Myocyte (in vitro differentiated cells): Measurements from ENCODE around the gene TRRAP. TPM values are rescaled to one million over a fixed set of nuclear protein-coding genes. Genes with fewer than 3 reads are reported as not detected.
"Not testable (repeated sequence)": the region's sequence is repeated elsewhere in the genome, so short reads cannot be mapped to it uniquely, and the experiment has no call there.

ENCODE experiments used
- DNase-seq: peaks from one replicate; pipeline ENCODE4 v3.0.0-alpha.2; 2012; ENCODE audit warnings: low read depth
- polyA plus RNA-seq: library from polyadenylated mRNA; unstranded; fragments of >200 nt; gene quantifications from one replicate; pipeline ENCODE4 v1.2.1, GENCODE V29; 2012; ENCODE audit warnings: missing spikeins
- total RNA-seq: library from RNA; depleted of rRNA; stranded (reverse); fragments of >200 nt; gene quantifications from 2 replicates; pipeline ENCODE4 v1.2.3, GENCODE V29; 2014

Gene TRRAP
- 24.0 and 24.1 TPM in 2 replicates for total RNA-seq
- 22.3 TPM for polyA plus RNA-seq

DNA sequence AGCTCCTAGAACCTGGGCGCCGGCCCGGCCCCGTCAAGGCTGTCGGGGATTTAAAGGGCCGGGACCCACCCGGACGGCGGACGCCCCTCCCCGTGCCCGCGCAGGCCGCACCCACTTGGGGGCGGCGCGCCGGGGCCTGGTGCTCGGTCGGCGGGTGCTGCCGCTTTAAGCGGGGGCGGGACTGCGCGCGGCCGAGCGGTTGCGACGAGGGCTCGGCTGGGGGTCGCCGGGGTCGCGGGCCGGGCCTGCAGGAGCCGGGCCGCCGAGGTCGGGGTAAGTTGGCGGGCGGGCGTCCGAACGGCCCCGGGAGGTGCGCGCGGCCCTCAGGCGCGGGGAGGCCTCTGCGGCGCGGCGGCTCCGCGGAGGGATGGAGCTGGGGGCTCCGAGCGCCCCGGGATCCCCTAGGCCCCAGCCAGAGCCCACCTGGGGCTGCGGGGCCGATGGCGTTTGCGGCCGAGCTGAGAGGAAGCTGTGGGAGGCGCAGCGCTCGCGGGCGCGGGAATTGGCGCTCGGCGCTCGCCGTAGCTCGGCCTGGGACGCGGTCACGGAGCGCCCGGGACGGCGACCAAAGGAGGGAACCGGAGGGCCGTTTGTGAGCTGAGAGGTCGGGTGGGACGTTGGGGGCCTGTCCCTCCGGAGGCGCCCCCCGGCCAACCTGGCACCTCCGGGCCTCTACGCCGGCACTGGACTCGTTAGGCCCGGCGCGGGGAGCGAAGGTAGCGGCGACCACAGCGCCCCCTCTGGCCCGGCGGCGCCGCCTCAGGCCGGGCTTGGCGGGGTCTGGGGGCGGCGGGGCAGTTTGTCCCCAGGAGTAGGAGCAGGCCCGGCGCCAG is at the start of gene TRRAP:
TRRAP (plus strand) TSS at position 168 of the 833 bp plus-strand sequence. CDS start 2,619 bp downstream, outside the sequence.
- DNase-seq, result peak; percentile 83

DNA sequence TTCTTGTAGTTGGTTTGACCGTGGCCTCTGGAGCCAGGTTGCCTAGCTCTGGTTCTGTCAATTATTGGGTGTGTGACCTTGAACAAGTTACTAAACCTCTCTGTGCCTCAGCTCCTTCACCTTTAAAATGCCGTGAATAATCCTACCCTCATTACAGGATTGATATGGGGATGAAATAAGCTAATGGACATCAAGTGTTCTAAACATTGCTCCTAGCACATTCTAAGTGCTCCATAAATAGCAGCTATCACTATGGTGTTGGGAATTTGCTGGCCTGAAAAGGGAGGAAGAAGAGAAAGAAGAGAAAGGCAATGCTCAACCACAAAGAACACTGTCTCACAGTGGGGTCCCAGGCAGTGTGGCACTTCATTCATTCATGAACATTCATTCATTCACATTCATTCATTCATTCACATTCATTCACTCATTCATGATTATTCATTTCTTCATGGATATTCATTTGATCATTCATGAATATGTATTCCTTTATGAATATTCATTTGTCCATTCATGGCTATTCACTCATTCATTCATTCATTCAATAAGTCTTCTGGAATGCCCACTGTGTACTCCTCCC is 47.3 kb upstream of the TRRAP start:
- DNase-seq, result no peak

GRCh38 chr7:98831641-98832221 is 46.6 kb upstream of the TRRAP start:
- no peak for DNase-seq

DNA sequence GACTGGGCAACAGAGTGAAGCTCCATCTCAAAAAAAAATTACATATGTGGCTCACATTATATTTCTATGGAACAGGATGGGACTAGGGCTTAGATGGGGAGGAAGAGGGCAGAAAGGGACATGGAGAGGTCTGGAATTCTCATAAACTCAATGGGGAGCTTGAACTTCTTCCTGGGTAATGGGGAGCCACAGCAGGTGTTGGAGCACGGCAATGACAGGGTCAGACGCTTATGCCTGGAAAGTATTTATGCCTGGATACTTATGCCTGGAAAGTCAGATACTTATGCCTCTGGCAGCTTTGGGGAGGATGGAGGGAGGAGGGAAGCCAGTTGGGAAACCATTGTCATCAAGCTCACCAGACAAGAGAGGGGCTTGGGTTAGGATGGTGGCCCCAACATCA is 45.3 kb upstream of the TRRAP start:
- DNase-seq, result no peak

DNA sequence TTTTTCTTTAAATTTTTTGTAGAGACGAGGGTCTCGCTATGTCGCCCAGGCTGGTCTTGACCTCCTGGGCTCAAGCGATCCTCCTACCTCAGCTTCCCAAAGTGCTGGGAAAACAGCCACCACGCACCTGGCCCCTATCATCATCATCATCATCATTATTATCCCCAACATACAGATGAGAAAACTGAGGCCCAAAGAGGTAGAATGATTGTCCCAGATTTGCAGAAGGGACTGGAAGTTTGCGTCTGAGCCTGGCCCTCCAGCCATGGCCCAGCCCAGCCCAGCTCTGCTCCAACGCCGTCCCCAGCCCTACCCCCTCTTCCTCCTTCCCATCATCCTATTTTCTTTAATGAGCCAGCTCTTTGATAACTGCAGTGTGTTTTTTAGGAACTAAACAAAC is 43.4 kb upstream of the TRRAP start:
- no peak for DNase-seq

- peak; percentile 51 for DNase-seq
These were observed 41.3 kb upstream of the TRRAP start for GRCh38 chr7:98836811-98837629.

DNA sequence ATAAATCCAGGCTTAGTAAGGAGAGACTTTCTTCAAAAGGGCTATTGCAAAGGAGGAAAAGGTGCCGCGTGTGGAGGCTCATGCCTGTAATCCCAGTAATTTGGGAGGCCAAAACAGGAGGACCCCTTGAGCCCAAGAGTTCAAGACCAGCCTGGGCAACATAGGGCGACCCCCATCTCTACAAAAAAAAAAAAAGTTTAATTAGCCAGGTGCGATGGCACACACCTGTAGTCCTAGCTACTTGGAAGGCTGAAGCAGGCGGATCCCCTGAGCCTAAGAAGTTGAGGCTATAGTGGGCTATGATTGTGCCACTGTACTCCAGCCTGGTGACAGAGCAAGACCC is 40.7 kb upstream of the TRRAP start:
- DNase-seq, result no peak

GRCh38 chr7:98840096-98840495 is 38.2 kb upstream of the TRRAP start:
- DNase-seq, result peak; percentile 59

DNA sequence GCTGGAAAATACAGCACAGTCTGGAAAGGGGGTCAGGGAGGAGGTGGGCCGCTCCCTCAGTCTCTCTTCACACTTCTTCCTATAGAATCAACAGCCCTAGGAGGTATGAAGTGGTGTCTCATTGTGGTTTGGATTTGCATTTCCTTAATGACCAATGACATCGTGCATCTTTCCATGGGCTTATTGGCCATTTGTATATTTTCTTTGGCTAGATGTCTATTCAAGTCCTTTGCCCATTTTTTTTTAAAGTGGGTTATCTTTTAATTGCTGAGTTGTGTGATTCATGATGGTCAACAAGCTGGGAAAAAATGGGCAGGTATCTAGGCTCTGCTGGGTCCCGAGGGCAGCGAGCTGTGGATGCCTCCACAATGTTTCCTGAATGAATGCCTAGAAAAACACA is 37.6 kb upstream of the TRRAP start:
- no peak for DNase-seq

DNA sequence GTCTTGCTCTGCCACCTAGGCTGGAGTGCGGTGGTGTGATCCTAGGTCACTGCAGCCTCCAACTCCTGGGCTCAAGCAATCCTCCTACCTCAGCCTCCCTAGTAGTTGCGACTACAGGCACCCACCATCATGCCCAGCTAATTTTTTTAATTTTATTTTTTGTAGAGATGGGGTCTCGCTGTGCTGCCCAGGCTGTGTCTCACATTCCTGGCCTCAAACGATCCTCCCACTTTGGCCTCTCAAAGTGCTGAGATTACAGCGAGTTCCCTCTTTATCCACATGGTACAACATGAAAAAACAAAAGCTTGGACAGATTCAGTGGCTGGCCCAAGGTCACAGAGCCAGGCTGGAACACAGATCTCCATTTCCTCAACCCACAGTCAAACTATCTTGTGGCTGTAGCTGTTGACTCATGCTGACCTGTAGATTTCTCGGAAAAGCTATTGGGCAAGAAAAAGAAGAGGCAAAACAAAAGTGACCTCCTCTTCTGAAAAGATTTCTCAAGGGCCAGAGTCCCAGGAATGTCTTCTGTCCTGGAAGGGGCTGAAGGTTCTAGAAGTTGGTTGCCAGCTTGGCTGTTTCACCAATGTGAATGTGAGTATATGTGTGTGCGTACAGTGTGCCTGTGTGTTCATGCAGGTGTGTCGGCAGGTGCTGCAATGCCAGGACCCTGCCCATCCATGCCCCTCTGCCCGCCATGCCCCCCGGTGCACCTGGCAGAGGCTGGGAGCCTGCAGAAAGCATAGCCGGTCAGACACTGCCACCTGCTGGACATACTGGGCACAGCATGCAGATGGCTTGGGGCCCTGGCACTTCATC is 36.9 kb upstream of the TRRAP start:
- DNase-seq, result peak; percentile 70

- DNase-seq, result not testable (repeated sequence)
These were observed 35.8 kb upstream of the TRRAP start for GRCh38 chr7:98842552-98842951.

DNA sequence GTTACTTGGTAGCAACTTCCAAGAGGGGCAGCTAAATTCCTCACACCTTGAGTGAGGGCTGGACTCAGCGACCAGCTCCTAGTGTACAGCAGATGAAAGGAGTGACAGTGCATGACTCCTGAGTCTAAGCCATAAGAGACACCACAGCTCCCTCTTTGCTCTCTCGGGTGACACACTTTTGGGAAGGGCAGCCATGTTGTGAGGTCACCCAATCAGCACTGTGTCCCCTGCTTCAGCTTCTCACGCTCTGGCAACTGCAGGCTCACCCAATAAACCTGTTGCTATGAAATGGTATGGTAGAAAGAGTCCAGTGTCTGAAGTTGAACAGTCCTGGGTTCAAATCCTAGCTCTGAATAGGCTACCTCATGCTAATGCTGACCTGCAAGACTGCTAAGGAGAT is 29.4 kb upstream of the TRRAP start:
- DNase-seq, result no peak

- DNase-seq, result no peak
These were observed 25.5 kb upstream of the TRRAP start for GRCh38 chr7:98852826-98853225.

- DNase-seq, result no peak
These were observed 22.5 kb upstream of the TRRAP start for GRCh38 chr7:98855610-98856422.

DNA sequence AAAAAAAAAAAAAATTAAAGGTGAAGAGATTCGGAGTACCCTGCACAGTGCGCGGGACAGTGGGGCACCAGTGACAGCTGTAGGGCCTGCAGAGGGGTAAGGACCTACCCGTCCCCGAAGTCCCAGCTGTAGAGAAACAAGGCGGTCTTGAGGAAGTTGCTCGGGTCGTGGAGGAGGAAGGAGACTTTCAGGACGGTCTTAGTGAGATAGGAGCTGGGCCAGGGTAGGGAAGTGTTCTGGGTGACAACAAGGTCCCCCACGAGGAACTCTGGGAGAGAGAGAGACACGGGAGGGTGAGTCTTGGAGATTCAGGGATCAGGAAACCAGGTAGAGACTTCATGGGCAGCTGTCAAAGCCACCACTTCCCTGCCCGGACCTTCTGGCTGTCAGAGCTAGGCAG is 18.3 kb upstream of the TRRAP start:
- DNase-seq, result no peak

DNA sequence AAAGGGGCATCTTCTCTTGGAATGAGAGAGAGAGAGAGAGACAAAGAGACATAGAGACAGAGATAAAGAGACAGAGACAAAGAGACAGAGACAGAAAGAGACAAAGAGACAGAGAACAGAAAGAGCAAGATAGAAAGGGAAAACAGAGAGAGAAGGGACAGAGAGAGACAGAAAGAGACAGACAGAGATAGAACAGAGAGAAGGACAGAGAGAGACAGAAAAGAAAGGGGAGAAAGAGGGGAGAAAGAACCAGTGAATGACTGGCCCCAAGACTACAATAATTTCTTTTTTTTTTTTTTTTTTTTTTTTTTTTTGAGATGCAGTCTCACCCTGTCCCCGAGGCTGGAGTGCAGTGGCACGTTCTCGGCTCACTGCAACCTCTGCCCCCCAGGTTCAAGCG is 16.1 kb upstream of the TRRAP start:
- no peak for DNase-seq

DNA sequence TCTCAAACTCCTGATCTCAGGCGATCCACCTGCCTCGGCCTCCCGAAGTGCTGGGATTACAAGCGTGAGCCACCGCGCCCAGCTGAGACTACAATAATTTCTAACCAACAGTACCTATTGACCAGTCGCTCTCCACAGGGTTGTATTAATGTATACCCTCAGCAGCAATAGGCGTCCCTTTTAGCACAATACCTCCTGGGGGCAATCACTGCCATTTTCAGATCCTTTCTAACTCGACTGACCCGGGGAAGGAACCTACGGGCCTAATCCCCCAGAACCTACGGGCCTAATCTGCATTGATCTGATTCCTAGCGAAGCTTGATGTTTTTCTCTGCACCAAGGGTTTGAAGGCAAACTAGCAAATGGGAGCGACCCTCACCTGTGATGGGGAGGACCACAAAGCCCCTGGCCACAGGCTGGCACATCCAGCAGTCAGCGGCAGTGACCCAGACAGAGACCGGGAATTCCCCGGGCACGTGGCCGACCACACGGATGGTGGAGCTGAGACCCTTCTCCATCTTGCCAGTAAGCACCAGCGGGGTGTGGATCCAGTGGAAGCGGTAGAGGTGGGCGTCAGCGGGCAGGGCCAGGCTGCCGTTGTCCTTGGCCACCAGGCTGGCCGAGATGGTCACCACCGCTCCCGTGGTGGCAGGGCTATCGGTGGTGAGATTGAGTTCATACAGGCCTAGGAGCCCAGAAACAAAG is 15.5 kb upstream of the TRRAP start:
- DNase-seq, result no peak

- no peak for DNase-seq
These were observed 14.7 kb upstream of the TRRAP start for GRCh38 chr7:98863601-98864000.

DNA sequence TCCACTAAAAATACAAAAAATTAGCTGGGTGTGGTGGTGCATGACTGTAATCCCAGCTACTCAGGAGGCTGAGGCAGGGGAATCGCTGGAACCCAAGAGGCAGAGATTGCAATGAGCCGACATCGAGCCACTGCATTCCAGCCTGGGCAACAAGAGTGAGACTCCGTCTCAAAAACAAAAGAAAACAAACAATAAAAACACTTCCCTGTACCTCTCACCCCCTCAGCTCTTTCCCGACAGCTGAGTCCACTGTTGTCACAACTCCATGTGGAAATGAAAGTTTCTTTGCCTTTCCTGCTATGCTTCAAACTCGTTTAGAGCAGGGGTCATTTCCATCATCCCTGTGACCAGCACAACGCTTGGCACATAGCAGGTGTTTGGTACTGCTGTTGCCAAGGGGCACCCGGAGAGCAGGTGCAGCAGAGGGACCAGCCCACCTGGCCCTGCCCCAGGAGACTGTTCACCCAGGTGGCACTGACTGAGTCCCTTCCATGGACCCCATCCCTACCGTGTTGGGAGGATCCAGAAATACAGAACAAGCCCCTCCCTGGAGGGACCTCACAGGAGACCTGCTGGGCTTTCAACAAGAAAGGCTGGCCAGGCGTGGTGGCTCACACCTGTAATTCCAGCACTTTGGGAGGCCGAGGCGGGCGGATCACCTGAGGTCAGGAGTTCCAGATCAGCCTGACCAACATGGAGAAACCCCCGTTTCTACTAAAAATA is 13.4 kb upstream of the TRRAP start:
- no peak for DNase-seq
